SK-N-SH treated with all-trans-retinoic acid at 6 μM for 48 hours (cell line): ENCODE measurements around the gene UBE2I.

ENCODE experiments used
- ATAC-seq: fragments of 200-7000 bp; cut with Tn5 transposase; 3 replicates; pipeline ENCODE4 v1.9.1; 2020; ENCODE audit warnings: mild to moderate bottlenecking, moderate library complexity
- GLIS3 ChIP-seq: fragments of 250-450 bp; sonication (Bioruptor Pico); IDR thresholded peaks from 2 replicates; pipeline ENCODE4 v1.5.0; 2020; ENCODE audit warnings: mild to moderate bottlenecking, moderate library complexity
- ISL1 ChIP-seq: fragments of 250-450 bp; sonication (Bioruptor Pico); IDR thresholded peaks from 2 replicates; pipeline ENCODE4 v2.1.2; 2022; ENCODE audit warnings: mild to moderate bottlenecking, moderate library complexity
- OSR1 ChIP-seq: fragments of 250-450 bp; sonication (Bioruptor Pico); IDR thresholded peaks from 2 replicates; pipeline ENCODE4 v1.8.0; 2022; ENCODE audit warnings: moderate library complexity, mild to moderate bottlenecking, inconsistent platforms
- PPARA ChIP-seq: fragments of 250-450 bp; sonication (Bioruptor Pico); IDR thresholded peaks from 2 replicates; pipeline ENCODE4 v1.5.0; 2020; ENCODE audit warnings: mild to moderate bottlenecking, borderline replicate concordance
- RARB ChIP-seq: fragments of 250-450 bp; sonication (Bioruptor Pico); IDR thresholded peaks from 2 replicates; pipeline ENCODE4 v1.8.0; 2021; ENCODE audit warnings: mild to moderate bottlenecking, moderate library complexity
- TCF4 ChIP-seq: fragments of 250-450 bp; sonication (Bioruptor Pico); IDR thresholded peaks from 2 replicates; pipeline ENCODE4 v1.8.0; 2021; ENCODE audit warnings: mild to moderate bottlenecking, moderate library complexity, borderline replicate concordance
- ZFP3 ChIP-seq: fragments of 250-450 bp; sonication (Bioruptor Pico); IDR thresholded peaks from 2 replicates; pipeline ENCODE4 v1.5.0; 2020; ENCODE audit warnings: mild to moderate bottlenecking, moderate library complexity
- ZNF565 ChIP-seq: fragments of 450-650 bp; formaldehyde crosslinking; conservative IDR thresholded peaks from 2 replicates; pipeline ENCODE4 v1.5.0; 2020; ENCODE audit warnings: low read depth, mild to moderate bottlenecking, moderate library complexity
- ZNF70 ChIP-seq: fragments of 450-650 bp; formaldehyde crosslinking; IDR thresholded peaks from 2 replicates; pipeline ENCODE4 v1.5.0; 2020; ENCODE audit warnings: mild to moderate bottlenecking, moderate library complexity
- ZNF8 ChIP-seq: fragments of 450-650 bp; formaldehyde crosslinking; IDR thresholded peaks from 2 replicates; pipeline ENCODE4 v1.5.0; 2020; ENCODE audit warnings: mild to moderate bottlenecking, moderate library complexity
- TF ChIP-seq, protein P1 (sequence below): fragments of 250-450 bp; sonication (Bioruptor Pico); IDR thresholded peaks from 2 replicates; pipeline ENCODE4 v1.5.0; 2020; ENCODE audit warnings: mild to moderate bottlenecking, moderate library complexity
- TF ChIP-seq, protein P2 (sequence below): fragments of 250-450 bp; sonication (Bioruptor Pico); IDR thresholded peaks from 2 replicates; pipeline ENCODE4 v1.5.1; 2020; ENCODE audit warnings: low read depth, mild to moderate bottlenecking, moderate library complexity
- TF ChIP-seq, protein P3 (sequence below): fragments of 250-450 bp; sonication (Bioruptor Pico); IDR thresholded peaks from 2 replicates; pipeline ENCODE4 v1.8.0; 2020; ENCODE audit warnings: mild to moderate bottlenecking, moderate library complexity, borderline replicate concordance
- TF ChIP-seq, protein P4 (sequence below): fragments of 250-450 bp; sonication (Bioruptor Pico); IDR thresholded peaks from 2 replicates; pipeline ENCODE4 v1.8.0; 2021; ENCODE audit warnings: low read depth, mild to moderate bottlenecking, moderate library complexity, borderline replicate concordance
- TF ChIP-seq, protein P5 (sequence below): fragments of 250-450 bp; sonication (Bioruptor Pico); IDR thresholded peaks from 2 replicates; pipeline ENCODE4 v1.5.1; 2021; ENCODE audit warnings: mild to moderate bottlenecking, moderate library complexity

UBE2I gene

DNA sequence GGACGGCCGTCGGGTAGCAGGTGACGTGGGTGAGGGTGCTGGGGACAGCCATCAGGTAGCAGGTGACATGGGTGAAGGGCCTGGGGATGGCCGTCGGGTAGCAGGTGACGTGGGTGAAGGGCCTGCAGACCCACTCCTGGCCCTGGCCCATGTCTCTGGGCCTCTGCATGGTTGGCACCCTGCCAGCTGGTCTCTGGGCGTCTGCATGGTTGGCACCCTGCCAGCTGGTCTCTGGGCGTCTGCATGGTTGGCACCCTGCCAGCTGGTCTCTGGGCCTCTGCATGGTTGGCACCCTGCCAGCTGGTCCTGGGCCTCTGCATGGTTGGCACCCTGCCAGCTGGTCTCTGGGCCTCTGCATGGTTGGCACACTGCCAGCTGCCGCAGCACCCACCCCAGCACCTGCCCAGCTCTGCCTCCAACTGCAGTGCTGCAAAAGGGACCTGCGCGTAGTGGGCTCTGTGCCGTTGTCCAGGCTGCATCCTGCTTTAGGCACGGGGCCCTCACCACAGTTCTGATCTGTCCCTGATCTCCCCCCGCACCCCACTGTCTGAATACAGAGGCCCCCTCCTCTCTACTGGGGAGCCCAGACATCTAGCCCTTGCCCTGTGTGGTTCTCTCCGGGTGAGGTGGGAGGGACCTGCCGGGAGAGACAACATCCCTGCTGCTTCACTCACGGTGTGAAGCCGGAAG, 37.6 kb upstream of the UBE2I start:
- TF ChIP-seq TCF4 (CRISPR knock-in tag): peak; percentile 42; the same call in 1 of the 2 replicates
- TF ChIP-seq, protein P1, sequence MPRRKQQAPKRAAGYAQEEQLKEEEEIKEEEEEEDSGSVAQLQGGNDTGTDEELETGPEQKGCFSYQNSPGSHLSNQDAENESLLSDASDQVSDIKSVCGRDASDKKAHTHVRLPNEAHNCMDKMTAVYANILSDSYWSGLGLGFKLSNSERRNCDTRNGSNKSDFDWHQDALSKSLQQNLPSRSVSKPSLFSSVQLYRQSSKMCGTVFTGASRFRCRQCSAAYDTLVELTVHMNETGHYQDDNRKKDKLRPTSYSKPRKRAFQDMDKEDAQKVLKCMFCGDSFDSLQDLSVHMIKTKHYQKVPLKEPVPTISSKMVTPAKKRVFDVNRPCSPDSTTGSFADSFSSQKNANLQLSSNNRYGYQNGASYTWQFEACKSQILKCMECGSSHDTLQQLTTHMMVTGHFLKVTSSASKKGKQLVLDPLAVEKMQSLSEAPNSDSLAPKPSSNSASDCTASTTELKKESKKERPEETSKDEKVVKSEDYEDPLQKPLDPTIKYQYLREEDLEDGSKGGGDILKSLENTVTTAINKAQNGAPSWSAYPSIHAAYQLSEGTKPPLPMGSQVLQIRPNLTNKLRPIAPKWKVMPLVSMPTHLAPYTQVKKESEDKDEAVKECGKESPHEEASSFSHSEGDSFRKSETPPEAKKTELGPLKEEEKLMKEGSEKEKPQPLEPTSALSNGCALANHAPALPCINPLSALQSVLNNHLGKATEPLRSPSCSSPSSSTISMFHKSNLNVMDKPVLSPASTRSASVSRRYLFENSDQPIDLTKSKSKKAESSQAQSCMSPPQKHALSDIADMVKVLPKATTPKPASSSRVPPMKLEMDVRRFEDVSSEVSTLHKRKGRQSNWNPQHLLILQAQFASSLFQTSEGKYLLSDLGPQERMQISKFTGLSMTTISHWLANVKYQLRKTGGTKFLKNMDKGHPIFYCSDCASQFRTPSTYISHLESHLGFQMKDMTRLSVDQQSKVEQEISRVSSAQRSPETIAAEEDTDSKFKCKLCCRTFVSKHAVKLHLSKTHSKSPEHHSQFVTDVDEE (CRISPR knock-in tag): 0 out of 2 replicates have a peak, but pooled peaks have one; percentile 29
- ATAC-seq: peak; percentile 67

DNA sequence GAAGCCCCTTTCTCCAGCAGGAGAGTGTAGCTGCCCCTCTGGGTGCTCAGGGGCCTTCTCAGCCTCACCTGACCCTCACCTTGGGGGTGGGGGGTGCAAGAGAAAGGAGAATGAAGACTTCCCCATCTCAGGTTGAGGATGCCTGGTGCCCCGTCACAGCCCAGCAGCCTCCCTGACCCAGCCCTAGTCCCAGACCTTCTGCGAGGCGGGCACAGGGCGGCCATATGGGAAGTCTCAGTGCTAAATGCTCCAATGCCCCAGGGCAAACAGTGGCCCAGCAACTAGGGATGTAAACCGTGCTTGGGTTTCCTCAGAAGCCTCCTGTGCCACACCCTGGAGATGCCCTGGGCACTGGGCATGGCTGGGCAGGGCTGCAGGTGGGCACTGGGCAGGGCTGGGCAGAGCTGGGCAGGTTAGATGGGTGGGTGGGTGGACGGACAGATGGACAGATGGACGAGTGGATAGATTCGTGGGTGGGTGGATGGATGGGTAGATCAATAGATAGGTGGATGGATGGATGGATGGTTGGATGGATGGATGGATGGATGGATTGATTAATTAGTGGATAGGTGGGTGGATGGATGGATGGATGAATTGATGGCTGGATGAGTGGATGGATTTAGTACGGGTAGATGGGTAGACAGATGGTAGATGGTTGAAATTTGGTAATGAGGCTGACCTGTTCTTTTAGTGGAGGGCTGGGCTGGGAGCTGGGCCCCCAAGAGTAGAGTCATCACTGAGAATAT, 36.8 kb upstream of the UBE2I start:
- no peak for TF ChIP-seq GLIS3 (CRISPR knock-in tag)
- no peak for TF ChIP-seq ZNF8 (CRISPR knock-in tag)
- TF ChIP-seq, protein P2, sequence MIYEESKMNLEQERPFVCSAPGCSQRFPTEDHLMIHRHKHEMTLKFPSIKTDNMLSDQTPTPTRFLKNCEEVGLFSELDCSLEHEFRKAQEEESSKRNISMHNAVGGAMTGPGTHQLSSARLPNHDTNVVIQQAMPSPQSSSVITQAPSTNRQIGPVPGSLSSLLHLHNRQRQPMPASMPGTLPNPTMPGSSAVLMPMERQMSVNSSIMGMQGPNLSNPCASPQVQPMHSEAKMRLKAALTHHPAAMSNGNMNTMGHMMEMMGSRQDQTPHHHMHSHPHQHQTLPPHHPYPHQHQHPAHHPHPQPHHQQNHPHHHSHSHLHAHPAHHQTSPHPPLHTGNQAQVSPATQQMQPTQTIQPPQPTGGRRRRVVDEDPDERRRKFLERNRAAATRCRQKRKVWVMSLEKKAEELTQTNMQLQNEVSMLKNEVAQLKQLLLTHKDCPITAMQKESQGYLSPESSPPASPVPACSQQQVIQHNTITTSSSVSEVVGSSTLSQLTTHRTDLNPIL (CRISPR knock-in tag): no peak
- TF ChIP-seq ZNF565 (CRISPR knock-in tag): no peak
- TF ChIP-seq, protein P3, sequence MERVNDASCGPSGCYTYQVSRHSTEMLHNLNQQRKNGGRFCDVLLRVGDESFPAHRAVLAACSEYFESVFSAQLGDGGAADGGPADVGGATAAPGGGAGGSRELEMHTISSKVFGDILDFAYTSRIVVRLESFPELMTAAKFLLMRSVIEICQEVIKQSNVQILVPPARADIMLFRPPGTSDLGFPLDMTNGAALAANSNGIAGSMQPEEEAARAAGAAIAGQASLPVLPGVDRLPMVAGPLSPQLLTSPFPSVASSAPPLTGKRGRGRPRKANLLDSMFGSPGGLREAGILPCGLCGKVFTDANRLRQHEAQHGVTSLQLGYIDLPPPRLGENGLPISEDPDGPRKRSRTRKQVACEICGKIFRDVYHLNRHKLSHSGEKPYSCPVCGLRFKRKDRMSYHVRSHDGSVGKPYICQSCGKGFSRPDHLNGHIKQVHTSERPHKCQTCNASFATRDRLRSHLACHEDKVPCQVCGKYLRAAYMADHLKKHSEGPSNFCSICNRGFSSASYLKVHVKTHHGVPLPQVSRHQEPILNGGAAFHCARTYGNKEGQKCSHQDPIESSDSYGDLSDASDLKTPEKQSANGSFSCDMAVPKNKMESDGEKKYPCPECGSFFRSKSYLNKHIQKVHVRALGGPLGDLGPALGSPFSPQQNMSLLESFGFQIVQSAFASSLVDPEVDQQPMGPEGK: no peak
- no peak for TF ChIP-seq RARB (CRISPR knock-in tag)
- TF ChIP-seq, protein P4, sequence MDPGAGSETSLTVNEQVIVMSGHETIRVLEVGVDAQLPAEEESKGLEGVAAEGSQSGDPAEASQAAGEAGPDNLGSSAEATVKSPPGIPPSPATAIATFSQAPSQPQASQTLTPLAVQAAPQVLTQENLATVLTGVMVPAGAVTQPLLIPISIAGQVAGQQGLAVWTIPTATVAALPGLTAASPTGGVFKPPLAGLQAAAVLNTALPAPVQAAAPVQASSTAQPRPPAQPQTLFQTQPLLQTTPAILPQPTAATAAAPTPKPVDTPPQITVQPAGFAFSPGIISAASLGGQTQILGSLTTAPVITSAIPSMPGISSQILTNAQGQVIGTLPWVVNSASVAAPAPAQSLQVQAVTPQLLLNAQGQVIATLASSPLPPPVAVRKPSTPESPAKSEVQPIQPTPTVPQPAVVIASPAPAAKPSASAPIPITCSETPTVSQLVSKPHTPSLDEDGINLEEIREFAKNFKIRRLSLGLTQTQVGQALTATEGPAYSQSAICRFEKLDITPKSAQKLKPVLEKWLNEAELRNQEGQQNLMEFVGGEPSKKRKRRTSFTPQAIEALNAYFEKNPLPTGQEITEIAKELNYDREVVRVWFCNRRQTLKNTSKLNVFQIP (CRISPR knock-in tag): no peak
- TF ChIP-seq OSR1: no peak
- TF ChIP-seq PPARA (CRISPR knock-in tag): no peak
- no peak for TF ChIP-seq ZNF70 (CRISPR knock-in tag)
- TF ChIP-seq, protein P5, sequence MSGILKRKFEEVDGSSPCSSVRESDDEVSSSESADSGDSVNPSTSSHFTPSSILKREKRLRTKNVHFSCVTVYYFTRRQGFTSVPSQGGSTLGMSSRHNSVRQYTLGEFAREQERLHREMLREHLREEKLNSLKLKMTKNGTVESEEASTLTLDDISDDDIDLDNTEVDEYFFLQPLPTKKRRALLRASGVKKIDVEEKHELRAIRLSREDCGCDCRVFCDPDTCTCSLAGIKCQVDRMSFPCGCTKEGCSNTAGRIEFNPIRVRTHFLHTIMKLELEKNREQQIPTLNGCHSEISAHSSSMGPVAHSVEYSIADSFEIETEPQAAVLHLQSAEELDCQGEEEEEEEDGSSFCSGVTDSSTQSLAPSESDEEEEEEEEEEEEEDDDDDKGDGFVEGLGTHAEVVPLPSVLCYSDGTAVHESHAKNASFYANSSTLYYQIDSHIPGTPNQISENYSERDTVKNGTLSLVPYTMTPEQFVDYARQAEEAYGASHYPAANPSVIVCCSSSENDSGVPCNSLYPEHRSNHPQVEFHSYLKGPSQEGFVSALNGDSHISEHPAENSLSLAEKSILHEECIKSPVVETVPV (CRISPR knock-in tag): no peak
- TF ChIP-seq, protein P1 (CRISPR knock-in tag): no peak
- TF ChIP-seq ZFP3 (CRISPR knock-in tag): no peak
- no peak for TF ChIP-seq ISL1 (CRISPR knock-in tag)
- TF ChIP-seq TCF4 (CRISPR knock-in tag): no peak
- ATAC-seq: peak; percentile 34
